B cell (primary cell): Measurements from ENCODE around the gene ARGLU1.

Experiments used
- CTCF ChIP-seq: fragments of 200-600 bp; IDR thresholded peaks from one replicate; pipeline ENCODE4 v1.8.0; 2022; ENCODE audit warnings: antibody characterized with exemption, mild to moderate bottlenecking
- EZH2 ChIP-seq: IDR thresholded peaks from 2 replicates; pipeline ENCODE4 v1.6.1; 2012; ENCODE audit warnings: borderline replicate concordance, low read depth, mild to moderate bottlenecking, moderate library complexity, low read length; ENCODE audit not compliant: insufficient read depth, poor library complexity, severe bottlenecking

GRCh38 chr13:106527826-106528225 is 40.1 kb downstream of the ARGLU1 start:
- TF ChIP-seq CTCF (no peak), EZH2 (no peak)
